ENCODE data around the gene CLCN2.
A peak's percentile ranks its signal among the peaks of the same experiment; 100 is the strongest.

DNA sequence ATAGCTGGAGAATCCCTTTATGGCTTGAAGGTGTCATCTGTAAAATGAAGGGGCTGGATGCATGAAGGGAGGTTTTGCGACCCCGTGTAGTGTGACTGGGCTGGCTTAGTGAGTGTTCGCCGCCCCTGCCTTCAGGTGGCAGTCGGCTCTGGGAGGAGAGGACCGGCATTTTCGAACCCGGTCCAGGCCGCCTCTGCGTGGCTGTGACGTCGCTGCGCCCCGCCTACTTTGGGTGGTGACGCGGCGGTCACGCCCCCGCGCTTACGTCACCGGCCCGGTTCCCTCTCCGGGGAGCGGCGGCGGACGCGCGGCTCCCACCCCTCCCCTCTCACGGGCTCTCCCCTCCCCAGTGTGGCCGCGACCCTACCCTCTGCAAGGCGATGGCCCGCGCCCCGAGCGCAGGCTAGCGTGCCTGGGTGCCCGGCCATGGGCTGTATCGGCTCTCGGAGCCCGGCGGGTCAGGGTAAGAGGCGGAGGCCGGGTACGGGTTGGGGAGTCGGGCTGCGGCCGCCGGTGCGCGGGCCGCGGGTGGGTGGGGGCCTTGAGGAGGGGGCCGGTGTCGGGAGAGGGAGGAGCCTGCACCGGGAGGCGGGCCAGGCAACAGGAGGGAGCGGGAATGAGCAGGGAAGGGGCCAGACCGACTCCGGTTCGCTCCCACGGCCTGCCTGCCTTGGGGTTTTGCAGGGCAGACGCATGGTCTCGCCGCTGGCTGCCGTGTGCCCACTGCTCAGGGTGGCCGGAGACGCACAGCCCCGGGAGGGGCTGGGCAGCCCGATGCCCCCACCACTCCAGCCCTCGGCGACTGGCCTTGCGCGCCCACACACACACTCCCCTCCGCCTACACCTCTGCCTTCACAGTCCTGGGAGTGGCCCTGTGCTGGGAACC is 25.5 kb downstream of the CLCN2 start:
- TF ChIP-seq, protein P1, sequence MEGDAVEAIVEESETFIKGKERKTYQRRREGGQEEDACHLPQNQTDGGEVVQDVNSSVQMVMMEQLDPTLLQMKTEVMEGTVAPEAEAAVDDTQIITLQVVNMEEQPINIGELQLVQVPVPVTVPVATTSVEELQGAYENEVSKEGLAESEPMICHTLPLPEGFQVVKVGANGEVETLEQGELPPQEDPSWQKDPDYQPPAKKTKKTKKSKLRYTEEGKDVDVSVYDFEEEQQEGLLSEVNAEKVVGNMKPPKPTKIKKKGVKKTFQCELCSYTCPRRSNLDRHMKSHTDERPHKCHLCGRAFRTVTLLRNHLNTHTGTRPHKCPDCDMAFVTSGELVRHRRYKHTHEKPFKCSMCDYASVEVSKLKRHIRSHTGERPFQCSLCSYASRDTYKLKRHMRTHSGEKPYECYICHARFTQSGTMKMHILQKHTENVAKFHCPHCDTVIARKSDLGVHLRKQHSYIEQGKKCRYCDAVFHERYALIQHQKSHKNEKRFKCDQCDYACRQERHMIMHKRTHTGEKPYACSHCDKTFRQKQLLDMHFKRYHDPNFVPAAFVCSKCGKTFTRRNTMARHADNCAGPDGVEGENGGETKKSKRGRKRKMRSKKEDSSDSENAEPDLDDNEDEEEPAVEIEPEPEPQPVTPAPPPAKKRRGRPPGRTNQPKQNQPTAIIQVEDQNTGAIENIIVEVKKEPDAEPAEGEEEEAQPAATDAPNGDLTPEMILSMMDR (IDR thresholded peaks at IDR 0.05), result no peak
- TF ChIP-seq POLR2A (IDR thresholded peaks at IDR 0.05), result peak; percentile 86

All from testis (tissue), 2 donors.